Measurements from ENCODE around the gene PRDM16. TPM values are rescaled to one million over a fixed set of nuclear protein-coding genes. Genes with fewer than 3 reads are reported as not detected.
"Not testable (repeated sequence)": the region's sequence is repeated elsewhere in the genome, so short reads cannot be mapped to it uniquely, and the experiment has no call there.

The PRDM16 gene
- polyA plus RNA-seq, 3 donors, result not detected

GRCh38 chr1:3164671-3165070 lies 95.7 kb downstream of the PRDM16 start:
- TF ChIP-seq, protein P1, sequence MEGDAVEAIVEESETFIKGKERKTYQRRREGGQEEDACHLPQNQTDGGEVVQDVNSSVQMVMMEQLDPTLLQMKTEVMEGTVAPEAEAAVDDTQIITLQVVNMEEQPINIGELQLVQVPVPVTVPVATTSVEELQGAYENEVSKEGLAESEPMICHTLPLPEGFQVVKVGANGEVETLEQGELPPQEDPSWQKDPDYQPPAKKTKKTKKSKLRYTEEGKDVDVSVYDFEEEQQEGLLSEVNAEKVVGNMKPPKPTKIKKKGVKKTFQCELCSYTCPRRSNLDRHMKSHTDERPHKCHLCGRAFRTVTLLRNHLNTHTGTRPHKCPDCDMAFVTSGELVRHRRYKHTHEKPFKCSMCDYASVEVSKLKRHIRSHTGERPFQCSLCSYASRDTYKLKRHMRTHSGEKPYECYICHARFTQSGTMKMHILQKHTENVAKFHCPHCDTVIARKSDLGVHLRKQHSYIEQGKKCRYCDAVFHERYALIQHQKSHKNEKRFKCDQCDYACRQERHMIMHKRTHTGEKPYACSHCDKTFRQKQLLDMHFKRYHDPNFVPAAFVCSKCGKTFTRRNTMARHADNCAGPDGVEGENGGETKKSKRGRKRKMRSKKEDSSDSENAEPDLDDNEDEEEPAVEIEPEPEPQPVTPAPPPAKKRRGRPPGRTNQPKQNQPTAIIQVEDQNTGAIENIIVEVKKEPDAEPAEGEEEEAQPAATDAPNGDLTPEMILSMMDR (IDR thresholded peaks at IDR 0.05), result no peak

DNA sequence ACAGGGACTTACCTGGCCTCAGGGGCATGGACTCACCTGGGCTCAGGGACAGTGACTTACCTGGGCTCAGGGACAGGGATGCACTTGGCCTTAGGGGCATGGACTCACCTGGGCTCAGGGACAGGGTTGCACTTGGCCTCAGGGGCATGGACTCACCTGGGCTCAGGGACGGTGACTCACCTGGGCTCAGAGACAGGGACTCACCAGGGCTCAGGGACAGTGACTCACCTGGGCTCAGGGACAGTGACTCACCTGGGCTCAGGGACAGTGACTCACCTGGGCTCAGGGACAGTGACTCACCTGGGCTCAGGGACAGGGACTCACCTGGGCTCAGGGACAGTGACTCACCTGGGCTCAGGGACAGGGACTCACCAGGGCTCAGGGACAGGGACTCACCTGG lies 96.2 kb downstream of the PRDM16 start:
- H3K9me3 ChIP-seq (replicated peaks in 1 of 2; ENCODE audit: control insufficient read depth in 1 of 2, insufficient read depth in 1 of 2, low read length in 2 of 2); H3K4me2 ChIP-seq (replicated peaks; ENCODE audit: extremely low read depth, low read length, poor library complexity, severe bottlenecking); H3K27ac Mint-ChIP-seq; H4K20me1 ChIP-seq (ENCODE audit: insufficient read depth, low read length); H2AFZ ChIP-seq (ENCODE audit: insufficient read depth, low read depth, low read length, poor library complexity, severe bottlenecking); H3K4me3 ChIP-seq (replicated peaks in 1 of 3; ENCODE audit: low read depth in 2 of 3, low read length in 3 of 3); DNase-seq; H3K4me1 ChIP-seq (ENCODE audit: control insufficient read depth in 1 of 2, insufficient read depth in 2 of 2, low read length in 2 of 2); H3K79me2 ChIP-seq (ENCODE audit: insufficient read depth, low read length); H3K9me3 Mint-ChIP-seq; H3K4me1 Mint-ChIP-seq; H3K4me3 Mint-ChIP-seq; H3K27ac ChIP-seq (ENCODE audit: low read depth in 1 of 2, low read length in 2 of 2); H3K9ac ChIP-seq (ENCODE audit: insufficient read depth, low read length, poor library complexity, severe bottlenecking); H3K36me3 ChIP-seq (replicated peaks in 1 of 2; ENCODE audit: control insufficient read depth in 1 of 2, insufficient read depth in 2 of 2, low read length in 2 of 2); intact Hi-C loops (cut with micrococcal nuclease); H3K36me3 Mint-ChIP-seq: not testable (repeated sequence)
- 100% methylated on average over 1 of the region's 1 CpG for whole genome bisulfite sequencing (ENCODE audit: insufficient coverage)
- peaks cover 0 to 18% of the 10 kb centered on the region in 2 donors for H3K27me3 ChIP-seq (ENCODE audit: control insufficient read depth in 2 of 2, insufficient read depth in 2 of 2, low read length in 2 of 2)
- peaks cover 22% of the 10 kb centered on the region in 3 donors for H3K27me3 Mint-ChIP-seq (ENCODE audit: low read depth in 3 of 3)

More at GRCh38 chr1:3164671-3165070, 95.7 kb downstream of the PRDM16 start:
- no peak overlapping the region for H3K27ac ChIP-seq (ENCODE audit: low read depth in 1 of 2, low read length in 2 of 2)
- Mint-ChIP-seq H3K4me1 (peaks cover 2% of the 10 kb centered on the region), H3K27me3 (ENCODE audit: low read depth in 3 of 3) (peaks cover 22 to 24% (median 23%) of the 10 kb centered on the region in 3 donors), H3K4me3 (no peak overlapping the region), H3K36me3 (no peaks in the 10 kb centered on the region), H3K27ac (no peak overlapping the region), H3K9me3 (peaks cover 0 to 2% (median 0%) of the 10 kb centered on the region in 7 donors)
- no peak overlapping the region for H3K9ac ChIP-seq (ENCODE audit: insufficient read depth, low read length, poor library complexity, severe bottlenecking)
- no peak overlapping the region for H3K4me3 ChIP-seq (replicated peaks in 1 of 3; ENCODE audit: low read depth in 2 of 3, low read length in 3 of 3)
- no peak overlapping the region for H2AFZ ChIP-seq (ENCODE audit: insufficient read depth, low read depth, low read length, poor library complexity, severe bottlenecking)
- H3K79me2 ChIP-seq (ENCODE audit: insufficient read depth, low read length), result no peaks in the 10 kb centered on the region
- no peak for DNase-seq
- peaks cover 0 to 1% of the 10 kb centered on the region in 2 donors for H3K4me1 ChIP-seq (ENCODE audit: control insufficient read depth in 1 of 2, insufficient read depth in 2 of 2, low read length in 2 of 2)
- no peaks in the 10 kb centered on the region for H3K9me3 ChIP-seq (replicated peaks in 1 of 2; ENCODE audit: control insufficient read depth in 1 of 2, insufficient read depth in 1 of 2, low read length in 2 of 2)
- 90% methylated on average over 20 of the region's 21 CpGs for WGBS (ENCODE audit: insufficient coverage)
- intact Hi-C loops (cut with micrococcal nuclease), result no loop called here
- no peaks in the 10 kb centered on the region for H3K36me3 ChIP-seq (replicated peaks in 1 of 2; ENCODE audit: control insufficient read depth in 1 of 2, insufficient read depth in 2 of 2, low read length in 2 of 2)
- H3K27me3 ChIP-seq (ENCODE audit: control insufficient read depth in 2 of 2, insufficient read depth in 2 of 2, low read length in 2 of 2), result peaks cover 0 to 18% of the 10 kb centered on the region in 2 donors
- H4K20me1 ChIP-seq (ENCODE audit: insufficient read depth, low read length), result no peaks in the 10 kb centered on the region
- H3K4me2 ChIP-seq (replicated peaks; ENCODE audit: extremely low read depth, low read length, poor library complexity, severe bottlenecking), result no peak overlapping the region

Measured in CD14-positive monocyte (primary cell).